ENCODE data around the gene BTNL8. TPM values are rescaled to one million over a fixed set of nuclear protein-coding genes. Genes with fewer than 3 reads are reported as not detected.

BTNL8 gene
- total and polyA plus RNA-seq, 2 donors (not counting 3 experiments of a cell fraction or from before 2014, with no cell fraction given): not detected

- no peak for DNase-seq (ENCODE audit: low read depth, low spot score)
- Histone ChIP-seq H3K27me3 (ENCODE audit: control insufficient read depth in 2 of 2, insufficient read depth in 2 of 2, low read length in 2 of 2) (no peaks in the 10 kb centered on the region), H3K36me3 (ENCODE audit: control insufficient read depth in 2 of 2, extremely low read depth in 1 of 2, insufficient read depth in 2 of 2, low read length in 2 of 2) (peaks cover 16 to 26% of the 10 kb centered on the region in 2 experiments), H3K9me3 (replicated peaks; ENCODE audit: control insufficient read depth, insufficient read depth, low read length) (peaks cover 28% of the 10 kb centered on the region), H2AFZ (ENCODE audit: low read depth, low read length) (no peak overlapping the region), H3K9ac (replicated peaks; ENCODE audit: extremely low read depth, insufficient read depth, low read length) (no peak overlapping the region), H3K9me1 (replicated peaks; ENCODE audit: control insufficient read depth, extremely low read depth, insufficient read depth, low read length) (no peaks in the 10 kb centered on the region), H4K20me1 (replicated peaks; ENCODE audit: control insufficient read depth, extremely low read depth, insufficient read depth, low read length) (no peaks in the 10 kb centered on the region), H3K4me3 (replicated peaks in 1 of 3; ENCODE audit: insufficient read depth in 1 of 3, low read depth in 1 of 3, low read length in 3 of 3) (no peak overlapping the region), H3K79me2 (ENCODE audit: control insufficient read depth, insufficient read depth, low read length) (no peaks in the 10 kb centered on the region), H3K4me1 (ENCODE audit: control insufficient read depth, extremely low read depth, insufficient read depth, low read length) (peaks cover 6% of the 10 kb centered on the region), H3K4me2 (ENCODE audit: insufficient read depth, low read length) (no peak overlapping the region), H3K27ac (ENCODE audit: insufficient read depth, low read depth, low read length) (no peak overlapping the region)
- ChIA-PET CTCF (no interaction called here), POLR2A (no interaction called here)
- no peak for FAIRE-seq
- no TSS peak for BruUV-seq (replicated peaks)
- no peak for TF ChIP-seq POLR2AphosphoS5 (IDR thresholded peaks at IDR 0.05; ENCODE audit: insufficient read depth, low read depth, low read length)
- no peak for TF ChIP-seq FOS (IDR thresholded peaks at IDR 0.05; ENCODE audit: borderline replicate concordance, insufficient read depth, low read length)
- TF ChIP-seq, protein P1, sequence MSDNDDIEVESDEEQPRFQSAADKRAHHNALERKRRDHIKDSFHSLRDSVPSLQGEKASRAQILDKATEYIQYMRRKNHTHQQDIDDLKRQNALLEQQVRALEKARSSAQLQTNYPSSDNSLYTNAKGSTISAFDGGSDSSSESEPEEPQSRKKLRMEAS (IDR thresholded peaks at IDR 0.05; ENCODE audit: insufficient read depth, insufficient read length): no peak
- no peak for TF ChIP-seq MYC (IDR thresholded peaks at IDR 0.05; ENCODE audit: low read depth, low read length)
- no peak for TF ChIP-seq GATA2 (IDR thresholded peaks at IDR 0.05; ENCODE audit: insufficient read depth, insufficient read length, low read depth, low read length)
- TF ChIP-seq JUN (IDR thresholded peaks at IDR 0.05; ENCODE audit: borderline replicate concordance, insufficient read depth, insufficient read length, low read depth): no peak
- no peak for TF ChIP-seq POLR2A (IDR thresholded peaks at IDR 0.05; ENCODE audit: low read depth, low read length)
- no peak for TF ChIP-seq CTCF (IDR thresholded peaks at IDR 0.05; ENCODE audit: extremely low read depth in 1 of 2, insufficient read depth in 1 of 2, low read depth in 1 of 2, low read length in 2 of 2)
- TF ChIP-seq EZH2 (IDR thresholded peaks at IDR 0.05; ENCODE audit: borderline replicate concordance, low read depth, low read length, severe bottlenecking): no peak
- dilution Hi-C loops (cut with MboI; ENCODE audit: extremely low pct_ligation_motif_present, low sequenced_read_pairs): no loop called here
- intact Hi-C loops (cut with micrococcal nuclease): no loop called here
Measured at GRCh38 chr5:180850434-180851078, 48.4 kb upstream of the BTNL8 start.
